Esophagus muscularis mucosa (tissue), 3 donors: ENCODE data around the gene TMEM209.

ENCODE experiments used
- CTCF ChIP-seq, 3 experiments: fragments of 200-600 bp in 2 of 3; fragments of 450-650 bp in 1 of 3; sonication (generic) in 2 of 3; IDR thresholded peaks; one replicate each; pipeline ENCODE4 v1.5.1; 2017 to 2019; ENCODE audit warnings: antibody characterized with exemption in 3 of 3, mild to moderate bottlenecking in 2 of 3, moderate library complexity in 1 of 3
- POLR2A ChIP-seq: fragments of 450-650 bp; IDR thresholded peaks from one replicate; pipeline ENCODE4 v1.6.1; 2017; ENCODE audit warnings: antibody characterized with exemption, moderate library complexity, mild to moderate bottlenecking, low read depth

- TF ChIP-seq POLR2A (no peak), CTCF (IDR thresholded peaks at IDR 0.05) (no peak)
Observed at GRCh38 chr7:130179631-130180030, 25.6 kb downstream of the TMEM209 start.
